Loucy (cell line): Measurements from ENCODE around the gene IWS1.

Source experiments
- EZH2phosphoT487 ChIP-seq: fragments of 200-600 bp; IDR thresholded peaks from 2 replicates; pipeline ENCODE4 v1.6.1; 2018; ENCODE audit warnings: antibody characterized with exemption, mild to moderate bottlenecking, moderate library complexity, borderline replicate concordance
- TF ChIP-seq, protein P1 (sequence below): fragments of 200-600 bp; sonication (generic); conservative IDR thresholded peaks from 2 replicates; pipeline ENCODE4 v1.5.1; 2014; ENCODE audit warnings: mild to moderate bottlenecking, antibody characterized with exemption, low read length

- TF ChIP-seq, protein P1, sequence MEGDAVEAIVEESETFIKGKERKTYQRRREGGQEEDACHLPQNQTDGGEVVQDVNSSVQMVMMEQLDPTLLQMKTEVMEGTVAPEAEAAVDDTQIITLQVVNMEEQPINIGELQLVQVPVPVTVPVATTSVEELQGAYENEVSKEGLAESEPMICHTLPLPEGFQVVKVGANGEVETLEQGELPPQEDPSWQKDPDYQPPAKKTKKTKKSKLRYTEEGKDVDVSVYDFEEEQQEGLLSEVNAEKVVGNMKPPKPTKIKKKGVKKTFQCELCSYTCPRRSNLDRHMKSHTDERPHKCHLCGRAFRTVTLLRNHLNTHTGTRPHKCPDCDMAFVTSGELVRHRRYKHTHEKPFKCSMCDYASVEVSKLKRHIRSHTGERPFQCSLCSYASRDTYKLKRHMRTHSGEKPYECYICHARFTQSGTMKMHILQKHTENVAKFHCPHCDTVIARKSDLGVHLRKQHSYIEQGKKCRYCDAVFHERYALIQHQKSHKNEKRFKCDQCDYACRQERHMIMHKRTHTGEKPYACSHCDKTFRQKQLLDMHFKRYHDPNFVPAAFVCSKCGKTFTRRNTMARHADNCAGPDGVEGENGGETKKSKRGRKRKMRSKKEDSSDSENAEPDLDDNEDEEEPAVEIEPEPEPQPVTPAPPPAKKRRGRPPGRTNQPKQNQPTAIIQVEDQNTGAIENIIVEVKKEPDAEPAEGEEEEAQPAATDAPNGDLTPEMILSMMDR: no peak
- no peak for TF ChIP-seq EZH2phosphoT487
Measured at GRCh38 chr2:127498386-127498785, 27.9 kb downstream of the IWS1 start.
